ENCODE data around the gene PEX10. TPM values are rescaled to one million over a fixed set of nuclear protein-coding genes. Genes with fewer than 3 reads are reported as not detected.
"Not testable (repeated sequence)": the region's sequence is repeated elsewhere in the genome, so short reads cannot be mapped to it uniquely, and the experiment has no call there.

The PEX10 gene
- total RNA-seq, 2 donors from 2014 or later, result 16.2 to 17.4 TPM

DNA sequence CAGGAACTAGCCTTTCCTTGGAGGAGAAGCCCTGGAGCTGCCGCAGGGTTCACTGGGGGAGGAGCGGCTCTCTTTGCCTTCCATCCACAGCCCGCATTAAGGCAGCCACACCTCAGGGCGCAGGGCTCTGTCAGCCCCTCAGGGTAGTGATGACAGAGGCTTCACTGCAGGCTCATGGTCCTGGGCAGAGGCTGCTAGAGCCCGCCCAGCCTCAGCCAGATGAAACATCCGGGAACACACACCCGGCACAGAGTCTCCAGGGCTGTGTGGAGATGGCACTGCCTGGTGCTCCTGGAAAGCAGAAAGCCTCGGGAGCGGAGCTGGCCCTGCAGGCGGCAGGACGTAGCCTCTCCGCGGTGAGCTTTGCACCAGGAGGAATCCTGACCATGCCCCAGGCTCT lies 29.4 kb upstream of the PEX10 start:
- no peaks in the 10 kb centered on the region for H3K9me3 ChIP-seq
- H3K4me1 ChIP-seq, result no peaks in the 10 kb centered on the region
- no peak for DNase-seq (ENCODE audit: low spot score)
- H3K27ac ChIP-seq, result no peak overlapping the region
- no peak overlapping the region for H3K4me3 ChIP-seq
- H3K27me3 ChIP-seq, result peaks cover 0 to 2% of the 10 kb centered on the region in 2 donors
- TF ChIP-seq, protein P1, sequence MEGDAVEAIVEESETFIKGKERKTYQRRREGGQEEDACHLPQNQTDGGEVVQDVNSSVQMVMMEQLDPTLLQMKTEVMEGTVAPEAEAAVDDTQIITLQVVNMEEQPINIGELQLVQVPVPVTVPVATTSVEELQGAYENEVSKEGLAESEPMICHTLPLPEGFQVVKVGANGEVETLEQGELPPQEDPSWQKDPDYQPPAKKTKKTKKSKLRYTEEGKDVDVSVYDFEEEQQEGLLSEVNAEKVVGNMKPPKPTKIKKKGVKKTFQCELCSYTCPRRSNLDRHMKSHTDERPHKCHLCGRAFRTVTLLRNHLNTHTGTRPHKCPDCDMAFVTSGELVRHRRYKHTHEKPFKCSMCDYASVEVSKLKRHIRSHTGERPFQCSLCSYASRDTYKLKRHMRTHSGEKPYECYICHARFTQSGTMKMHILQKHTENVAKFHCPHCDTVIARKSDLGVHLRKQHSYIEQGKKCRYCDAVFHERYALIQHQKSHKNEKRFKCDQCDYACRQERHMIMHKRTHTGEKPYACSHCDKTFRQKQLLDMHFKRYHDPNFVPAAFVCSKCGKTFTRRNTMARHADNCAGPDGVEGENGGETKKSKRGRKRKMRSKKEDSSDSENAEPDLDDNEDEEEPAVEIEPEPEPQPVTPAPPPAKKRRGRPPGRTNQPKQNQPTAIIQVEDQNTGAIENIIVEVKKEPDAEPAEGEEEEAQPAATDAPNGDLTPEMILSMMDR (IDR thresholded peaks at IDR 0.05), result no peak
- H3K36me3 ChIP-seq, result no peaks in the 10 kb centered on the region

DNA sequence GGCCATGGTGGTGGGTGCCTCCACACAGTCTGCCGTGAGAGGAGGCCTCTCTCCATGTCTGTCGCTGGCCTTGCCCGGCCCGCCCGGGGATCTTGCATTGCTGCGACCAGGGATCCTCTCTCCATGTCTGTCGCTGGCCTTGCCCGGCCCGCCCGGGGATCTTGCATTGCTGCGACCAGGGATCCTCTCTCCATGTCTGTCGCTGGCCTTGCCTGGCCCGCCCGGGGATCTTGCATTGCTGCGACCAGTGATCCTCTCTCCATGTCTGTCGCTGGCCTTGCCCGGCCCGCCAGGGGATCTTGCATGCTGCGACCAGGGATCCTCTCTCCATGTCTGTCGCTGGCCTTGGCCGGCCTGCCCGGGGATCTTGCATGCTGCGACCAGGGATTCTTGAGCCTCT lies 28.0 kb upstream of the PEX10 start:
- H3K9me3 ChIP-seq, H3K27ac ChIP-seq, H3K4me1 ChIP-seq, H3K27me3 ChIP-seq, H3K4me3 ChIP-seq, H3K36me3 ChIP-seq: not testable (repeated sequence)
- DNase-seq (ENCODE audit: low spot score), result peak; percentile 59

DNA sequence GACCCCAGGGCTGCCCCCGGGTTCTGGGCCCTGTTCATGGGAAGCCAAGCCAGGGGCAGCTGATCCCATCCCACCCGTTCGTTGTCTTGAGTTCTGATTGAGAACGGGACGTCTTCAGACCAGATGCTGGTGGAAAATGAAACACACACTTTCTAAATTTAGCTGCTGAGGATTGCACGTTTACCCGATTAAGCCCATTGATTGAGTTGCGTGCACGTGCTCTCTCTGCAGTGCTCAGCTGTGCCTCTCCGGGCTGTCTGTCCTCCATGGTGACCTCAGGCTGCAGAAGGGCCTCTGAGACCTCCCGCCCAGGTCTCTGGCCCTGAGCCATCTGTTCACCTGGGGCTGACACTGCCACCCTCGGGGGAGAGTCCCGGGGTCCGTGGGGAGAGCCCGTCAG lies 27.0 kb upstream of the PEX10 start:
- H3K4me1 ChIP-seq, result no peaks in the 10 kb centered on the region
- no peaks in the 10 kb centered on the region for H3K36me3 ChIP-seq
- no peak overlapping the region for H3K4me3 ChIP-seq
- H3K27me3 ChIP-seq, result peaks cover 0 to 2% of the 10 kb centered on the region in 2 donors
- no peak for DNase-seq (ENCODE audit: low spot score)
- TF ChIP-seq, protein P1 (IDR thresholded peaks at IDR 0.05), result no peak
- H3K9me3 ChIP-seq, result no peaks in the 10 kb centered on the region
- H3K27ac ChIP-seq, result no peak overlapping the region

DNA sequence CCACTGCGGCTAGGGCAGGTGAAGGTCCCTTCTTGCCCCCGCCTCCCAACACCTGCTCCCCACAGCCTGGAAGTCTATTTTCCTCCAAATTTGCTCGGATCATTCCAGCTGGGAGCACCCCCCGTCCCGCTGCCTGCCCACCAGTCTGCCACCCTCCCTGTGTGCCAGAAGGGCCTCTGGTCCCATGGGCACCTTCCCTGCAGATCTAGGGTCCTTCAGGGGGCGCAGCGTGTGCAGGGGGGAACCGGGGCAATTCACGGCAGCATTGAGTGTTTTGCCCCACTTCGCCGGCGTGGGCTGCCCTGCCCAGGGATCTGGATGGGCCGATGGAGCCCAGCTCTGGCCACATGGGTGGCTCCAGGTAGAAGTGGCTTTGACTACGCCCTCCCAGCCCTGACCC lies 26.3 kb upstream of the PEX10 start:
- Histone ChIP-seq H3K4me3 (no peak overlapping the region), H3K9me3 (no peaks in the 10 kb centered on the region), H3K4me1 (no peaks in the 10 kb centered on the region), H3K36me3 (no peaks in the 10 kb centered on the region), H3K27ac (no peak overlapping the region), H3K27me3 (peaks cover 0 to 2% of the 10 kb centered on the region in 2 donors)
- TF ChIP-seq, protein P1 (IDR thresholded peaks at IDR 0.05), result no peak
- no peak for DNase-seq (ENCODE audit: low spot score)

DNA sequence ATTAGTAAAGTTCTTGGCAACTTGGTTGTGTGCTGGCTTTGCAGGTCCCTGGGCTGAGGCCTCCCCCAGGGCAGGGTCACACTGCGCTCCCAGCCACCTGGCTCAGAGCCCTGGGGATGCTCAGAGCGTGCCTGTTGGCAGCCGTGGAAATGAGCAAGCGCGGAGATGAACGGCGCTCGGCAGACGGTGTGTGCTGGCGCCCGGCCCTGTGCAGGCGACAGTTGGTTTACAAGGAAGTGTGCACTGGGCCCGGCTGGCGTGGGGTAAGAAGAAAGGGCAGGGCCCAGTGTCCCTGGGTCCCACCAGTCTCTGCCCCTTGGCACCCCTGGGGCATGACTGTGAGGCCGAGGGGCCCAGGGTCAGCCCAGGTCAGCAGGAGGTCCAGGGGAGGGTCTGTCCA lies 25.7 kb upstream of the PEX10 start:
- no peaks in the 10 kb centered on the region for H3K4me1 ChIP-seq
- no peak for DNase-seq (ENCODE audit: low spot score)
- no peak overlapping the region for H3K4me3 ChIP-seq
- H3K27ac ChIP-seq, result no peak overlapping the region
- TF ChIP-seq, protein P1 (IDR thresholded peaks at IDR 0.05), result no peak
- H3K36me3 ChIP-seq, result no peaks in the 10 kb centered on the region
- H3K27me3 ChIP-seq, result peaks cover 0 to 2% of the 10 kb centered on the region in 2 donors
- H3K9me3 ChIP-seq, result no peaks in the 10 kb centered on the region

DNA sequence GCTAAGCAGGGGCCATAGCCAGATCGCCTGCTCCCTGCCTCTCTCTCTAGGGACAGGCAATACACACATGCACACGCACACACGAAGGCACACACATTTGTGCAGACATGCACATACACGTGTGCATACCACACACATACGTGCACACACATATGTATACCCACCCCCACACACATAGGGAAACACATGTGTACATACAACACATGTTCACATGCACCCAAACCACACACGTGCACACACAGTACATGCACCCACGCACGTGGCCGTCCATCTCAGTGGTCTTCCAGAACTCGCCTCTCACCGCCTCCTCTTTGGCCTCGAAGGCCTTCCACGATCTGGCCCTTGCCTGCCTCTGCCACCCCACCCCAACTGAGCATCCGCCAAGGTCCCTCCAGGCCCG lies 25.3 kb upstream of the PEX10 start:
- TF ChIP-seq, protein P1 (IDR thresholded peaks at IDR 0.05), result no peak
- Histone ChIP-seq H3K27me3 (no peaks in the 10 kb centered on the region), H3K4me3 (no peak overlapping the region), H3K9me3 (no peaks in the 10 kb centered on the region), H3K4me1 (no peaks in the 10 kb centered on the region), H3K36me3 (no peaks in the 10 kb centered on the region), H3K27ac (no peak overlapping the region)
- no peak for DNase-seq (ENCODE audit: low spot score)

Measured in right atrium auricular region (tissue), 2 donors.